DOHH2 (cell line): ENCODE data around the gene GRIN2A.

Source experiments
- H3F3A ChIP-seq: fragments of 200-600 bp; sonication (generic), shearing (Covaris generic); 2 replicates; pipeline ENCODE4 v1.6.0; 2016; ENCODE audit warnings: antibody characterized with exemption, mild to moderate bottlenecking; ENCODE audit not compliant: control insufficient read depth, insufficient read depth
- H3K27ac ChIP-seq: fragments of 200-600 bp; sonication (generic); 2 replicates; pipeline ENCODE4 v1.5.1; 2014; ENCODE audit warnings: low read depth, mild to moderate bottlenecking, low read length, moderate library complexity
- H3K27me3 ChIP-seq: fragments of 200-600 bp; sonication (generic); 2 replicates; pipeline ENCODE4 v1.6.1; 2014; ENCODE audit warnings: mild to moderate bottlenecking, low read length, mixed read lengths; ENCODE audit not compliant: control insufficient read depth
- H3K36me3 ChIP-seq: fragments of 200-600 bp; sonication (generic); 2 replicates; pipeline ENCODE4 v1.6.1; 2014; ENCODE audit warnings: mild to moderate bottlenecking, low read length, moderate library complexity, mixed read lengths; ENCODE audit not compliant: control insufficient read depth
- H3K4me1 ChIP-seq: fragments of 200-600 bp; sonication (generic); 2 replicates; pipeline ENCODE4 v1.6.1; 2014; ENCODE audit warnings: mild to moderate bottlenecking, low read length, mixed read lengths; ENCODE audit not compliant: control insufficient read depth
- H3K4me2 ChIP-seq: fragments of 200-600 bp; sonication (generic); 2 replicates; pipeline ENCODE4 v1.6.0; 2014; ENCODE audit warnings: mild to moderate bottlenecking, low read length, moderate library complexity
- H3K4me3 ChIP-seq: fragments of 200-600 bp; sonication (generic); 2 replicates; pipeline ENCODE4 v1.5.1; 2014; ENCODE audit warnings: mild to moderate bottlenecking, low read length, mixed read lengths
- H3K79me2 ChIP-seq: fragments of 200-600 bp; sonication (generic); 2 replicates; pipeline ENCODE4 v1.6.1; 2014; ENCODE audit warnings: mild to moderate bottlenecking, low read length, mixed read lengths; ENCODE audit not compliant: control insufficient read depth
- H3K9me2 ChIP-seq: fragments of 200-600 bp; sonication (generic); replicated peaks from 2 replicates; pipeline ENCODE4 v1.6.1; 2014; ENCODE audit warnings: mild to moderate bottlenecking, low read length, mixed read lengths; ENCODE audit not compliant: control insufficient read depth
- H3K9me3 ChIP-seq: fragments of 200-600 bp; sonication (generic); 2 replicates; pipeline ENCODE4 v1.6.1; 2014; ENCODE audit warnings: antibody characterized with exemption, low read length, mixed read lengths; ENCODE audit not compliant: control insufficient read depth, insufficient read depth
- H4K20me1 ChIP-seq: fragments of 200-600 bp; sonication (generic); 2 replicates; pipeline ENCODE4 v1.6.0; 2014; ENCODE audit warnings: low read depth, mild to moderate bottlenecking, antibody characterized with exemption, low read length, moderate library complexity; ENCODE audit not compliant: control insufficient read depth, insufficient read depth
- EZH2phosphoT487 ChIP-seq: fragments of 200-600 bp; sonication (generic); IDR thresholded peaks from 2 replicates; pipeline ENCODE4 v1.6.1; 2017; ENCODE audit warnings: borderline replicate concordance, mild to moderate bottlenecking, antibody characterized with exemption, low read length, moderate library complexity, mixed read lengths
- TF ChIP-seq, protein P1 (sequence below): fragments of 200-600 bp; sonication (generic); IDR thresholded peaks from one replicate; pipeline ENCODE4 v1.5.1; 2014; ENCODE audit warnings: antibody characterized with exemption, mild to moderate bottlenecking, low read depth, low read length; ENCODE audit not compliant: poor library complexity, severe bottlenecking

Gene GRIN2A

GRCh38 chr16:9708972-9709620 is 473.1 kb downstream of the GRIN2A start:
- H3K27ac ChIP-seq: no peak overlapping the region
- no peaks in the 10 kb centered on the region for H4K20me1 ChIP-seq
- no peaks in the 10 kb centered on the region for H3K4me1 ChIP-seq
- no peaks in the 10 kb centered on the region for H3K9me3 ChIP-seq
- H3K4me2 ChIP-seq: no peak overlapping the region
- no peaks in the 10 kb centered on the region for H3F3A ChIP-seq
- no peak overlapping the region for H3K4me3 ChIP-seq
- H3K79me2 ChIP-seq: no peaks in the 10 kb centered on the region
- H3K36me3 ChIP-seq: no peaks in the 10 kb centered on the region
- TF ChIP-seq EZH2phosphoT487: no peak
- TF ChIP-seq, protein P1, sequence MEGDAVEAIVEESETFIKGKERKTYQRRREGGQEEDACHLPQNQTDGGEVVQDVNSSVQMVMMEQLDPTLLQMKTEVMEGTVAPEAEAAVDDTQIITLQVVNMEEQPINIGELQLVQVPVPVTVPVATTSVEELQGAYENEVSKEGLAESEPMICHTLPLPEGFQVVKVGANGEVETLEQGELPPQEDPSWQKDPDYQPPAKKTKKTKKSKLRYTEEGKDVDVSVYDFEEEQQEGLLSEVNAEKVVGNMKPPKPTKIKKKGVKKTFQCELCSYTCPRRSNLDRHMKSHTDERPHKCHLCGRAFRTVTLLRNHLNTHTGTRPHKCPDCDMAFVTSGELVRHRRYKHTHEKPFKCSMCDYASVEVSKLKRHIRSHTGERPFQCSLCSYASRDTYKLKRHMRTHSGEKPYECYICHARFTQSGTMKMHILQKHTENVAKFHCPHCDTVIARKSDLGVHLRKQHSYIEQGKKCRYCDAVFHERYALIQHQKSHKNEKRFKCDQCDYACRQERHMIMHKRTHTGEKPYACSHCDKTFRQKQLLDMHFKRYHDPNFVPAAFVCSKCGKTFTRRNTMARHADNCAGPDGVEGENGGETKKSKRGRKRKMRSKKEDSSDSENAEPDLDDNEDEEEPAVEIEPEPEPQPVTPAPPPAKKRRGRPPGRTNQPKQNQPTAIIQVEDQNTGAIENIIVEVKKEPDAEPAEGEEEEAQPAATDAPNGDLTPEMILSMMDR: no peak
- no peaks in the 10 kb centered on the region for H3K27me3 ChIP-seq
- no peaks in the 10 kb centered on the region for H3K9me2 ChIP-seq

- no peaks in the 10 kb centered on the region for H3K27me3 ChIP-seq
Observed at GRCh38 chr16:9706217-9706836, 475.9 kb downstream of the GRIN2A start.

DNA sequence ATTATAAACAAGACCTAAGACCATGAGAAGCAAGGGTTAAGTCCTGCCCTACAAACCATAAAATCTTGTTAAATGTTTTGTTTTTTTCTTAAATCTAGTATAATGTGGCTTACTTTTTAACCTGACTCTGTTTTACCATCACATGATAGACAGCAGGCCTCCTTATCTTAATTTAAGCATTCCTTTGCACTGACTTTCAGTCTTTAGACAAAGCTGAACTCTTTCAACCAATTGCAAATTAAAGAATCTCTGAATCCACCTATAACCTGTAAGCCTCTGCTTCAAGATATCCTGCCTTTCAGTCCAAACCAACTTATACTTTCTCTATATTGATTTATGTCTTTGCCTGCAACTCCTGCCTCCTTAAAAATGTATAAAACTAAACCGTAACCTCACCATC is 478.5 kb downstream of the GRIN2A start:
- Histone ChIP-seq H3K79me2 (no peaks in the 10 kb centered on the region), H3K4me2 (no peak overlapping the region), H3K9me3 (no peaks in the 10 kb centered on the region), H3K36me3 (no peaks in the 10 kb centered on the region), H3K4me3 (no peak overlapping the region), H4K20me1 (no peaks in the 10 kb centered on the region), H3K27me3 (no peaks in the 10 kb centered on the region), H3K9me2 (no peaks in the 10 kb centered on the region), H3K4me1 (no peaks in the 10 kb centered on the region), H3F3A (no peaks in the 10 kb centered on the region), H3K27ac (no peak overlapping the region)
- TF ChIP-seq, protein P1: no peak
- TF ChIP-seq EZH2phosphoT487: no peak

More at GRCh38 chr16:9706217-9706836, 475.9 kb downstream of the GRIN2A start:
- Histone ChIP-seq H3K9me2 (no peaks in the 10 kb centered on the region), H3K9me3 (no peaks in the 10 kb centered on the region), H3K4me1 (no peaks in the 10 kb centered on the region), H3K36me3 (no peaks in the 10 kb centered on the region), H3K4me3 (no peak overlapping the region), H3F3A (no peaks in the 10 kb centered on the region), H3K27ac (no peak overlapping the region), H3K79me2 (no peaks in the 10 kb centered on the region), H3K4me2 (no peak overlapping the region), H4K20me1 (no peaks in the 10 kb centered on the region)
- TF ChIP-seq EZH2phosphoT487: no peak
- TF ChIP-seq, protein P1: no peak
